ENCODE results near the gene C9. TPM values are rescaled to one million over a fixed set of nuclear protein-coding genes. Genes with fewer than 3 reads are reported as not detected.
A peak's percentile ranks its signal among the peaks of the same experiment; 100 is the strongest.

The C9 gene
- total RNA-seq, 4 donors from 2014 or later = not detected

GRCh38 chr5:39399135-39400036, 35.1 kb upstream of the C9 start:
- Histone ChIP-seq H3K9me3 (no peaks in the 10 kb centered on the region), H3K4me3 (peak overlapping the region in 1 of 4 donors; percentile 19), H3K27ac (peak overlapping the region; percentile 52 to 86 (median 68)), H3K36me3 (no peaks in the 10 kb centered on the region), H3K4me1 (peaks cover 0 to 36% (median 22%) of the 10 kb centered on the region in 3 donors), H3K27me3 (no peaks in the 10 kb centered on the region)
- no peak for TF ChIP-seq CTCF (IDR thresholded peaks at IDR 0.05)
- no peak for TF ChIP-seq POLR2A (IDR thresholded peaks at IDR 0.05)
- 42 to 77% methylated on average over 1 of the region's 1 CpG for WGBS, 2 donors
- no peak for DNase-seq
- intact Hi-C loops (cut with DNase I) = no loop called here

GRCh38 chr5:39396843-39397242, 32.5 kb upstream of the C9 start:
- 74 to 89% methylated on average over 3 of the region's 3 CpGs for WGBS, 2 donors
- intact Hi-C loops (cut with DNase I) = no loop called here
- no peaks in the 10 kb centered on the region for H3K27me3 ChIP-seq
- H3K4me3 ChIP-seq = no peak overlapping the region
- peak overlapping the region in 1 of 4 donors; percentile 86 for H3K27ac ChIP-seq
- DNase-seq = no peak
- no peaks in the 10 kb centered on the region for H3K9me3 ChIP-seq
- no peaks in the 10 kb centered on the region for H3K36me3 ChIP-seq
- H3K4me1 ChIP-seq = peaks cover 0 to 36% (median 22%) of the 10 kb centered on the region in 3 donors
- no peak for TF ChIP-seq POLR2A (IDR thresholded peaks at IDR 0.05)
- TF ChIP-seq CTCF (IDR thresholded peaks at IDR 0.05) = no peak

GRCh38 chr5:39395521-39395920, 31.2 kb upstream of the C9 start:
- Histone ChIP-seq H3K4me1 (peaks cover 0 to 31% (median 22%) of the 10 kb centered on the region in 3 donors), H3K27me3 (no peaks in the 10 kb centered on the region), H3K4me3 (no peak overlapping the region), H3K27ac (peak overlapping the region in 3 of 4 donors; percentile 7 to 29 (median 13)), H3K36me3 (no peaks in the 10 kb centered on the region), H3K9me3 (no peaks in the 10 kb centered on the region)
- no peak for TF ChIP-seq CTCF (IDR thresholded peaks at IDR 0.05)
- no peak for TF ChIP-seq POLR2A (IDR thresholded peaks at IDR 0.05)
- intact Hi-C loops (cut with DNase I) = no loop called here
- DNase-seq = no peak

GRCh38 chr5:39394946-39395345, 30.7 kb upstream of the C9 start:
- H3K36me3 ChIP-seq = peaks cover 0 to 5% (median 0%) of the 10 kb centered on the region in 3 donors
- no peak overlapping the region for H3K4me3 ChIP-seq
- intact Hi-C loops (cut with DNase I) = no loop called here
- WGBS, 2 donors = 13 to 33% methylated on average over 3 of the region's 3 CpGs
- TF ChIP-seq CTCF (IDR thresholded peaks at IDR 0.05) = no peak
- no peak for TF ChIP-seq POLR2A (IDR thresholded peaks at IDR 0.05)
- no peaks in the 10 kb centered on the region for H3K27me3 ChIP-seq
- no peaks in the 10 kb centered on the region for H3K9me3 ChIP-seq
- no peak for DNase-seq
- peaks cover 0 to 27% (median 21%) of the 10 kb centered on the region in 3 donors for H3K4me1 ChIP-seq
- H3K27ac ChIP-seq = peak overlapping the region in 3 of 4 donors; percentile 7 to 29 (median 13)

GRCh38 chr5:39390945-39391344, 26.6 kb upstream of the C9 start:
- H3K9me3 ChIP-seq = no peaks in the 10 kb centered on the region
- peaks cover 0 to 13% (median 0%) of the 10 kb centered on the region in 3 donors for H3K36me3 ChIP-seq
- peaks cover 0 to 7% (median 0%) of the 10 kb centered on the region in 3 donors for H3K4me1 ChIP-seq
- H3K27me3 ChIP-seq = no peaks in the 10 kb centered on the region
- TF ChIP-seq POLR2A (IDR thresholded peaks at IDR 0.05) (no peak), CTCF (IDR thresholded peaks at IDR 0.05) (no peak)
- intact Hi-C loops (cut with DNase I) = no loop called here
- 93 to 96% methylated on average over 3 of the region's 3 CpGs for WGBS, 2 donors
- DNase-seq = no peak
- H3K27ac ChIP-seq = no peak overlapping the region
- H3K4me3 ChIP-seq = no peak overlapping the region
